ENCODE results near the gene SLC6A2.

The SLC6A2 gene

GRCh38 chr16:55713103-55713502, 57.3 kb downstream of the SLC6A2 start:
- no peak for DNase-seq

- no peak for DNase-seq
Observed at GRCh38 chr16:55717326-55717725, 61.5 kb downstream of the SLC6A2 start.

DNA sequence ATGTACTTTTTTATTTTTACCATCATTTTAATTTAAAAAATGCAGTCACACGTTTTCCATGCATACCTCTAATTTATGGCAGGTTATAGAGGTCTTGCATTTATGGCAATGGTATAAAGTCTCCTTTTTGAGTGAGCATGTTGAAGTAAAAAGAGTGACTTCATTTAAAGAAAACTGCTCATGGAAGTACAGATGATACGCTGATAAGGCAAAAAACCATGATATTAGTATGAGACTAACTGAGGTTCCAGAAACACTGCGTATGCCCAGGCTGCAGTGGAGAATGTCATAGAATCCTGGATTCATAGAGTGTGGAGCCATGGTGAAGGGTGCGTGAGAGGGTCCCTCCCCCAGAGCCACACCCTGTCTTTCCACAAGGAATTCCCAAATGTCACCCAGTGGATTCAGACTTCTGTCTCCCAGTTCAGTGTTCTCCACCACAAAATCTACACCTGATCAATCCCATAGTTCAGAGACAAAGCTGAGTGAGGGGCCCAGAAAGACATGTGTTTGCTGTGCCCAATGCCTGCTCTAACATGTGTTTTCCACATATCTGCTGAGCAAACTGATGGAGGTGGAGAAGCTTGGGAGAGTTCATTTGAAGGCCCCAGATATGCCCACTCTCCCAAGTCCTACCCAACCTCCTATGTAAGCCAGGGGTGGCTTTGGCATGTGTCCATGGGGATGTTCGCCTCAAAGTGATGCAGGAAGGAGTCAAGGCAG, 69.4 kb downstream of the SLC6A2 start:
- DNase-seq, result no peak

DNA sequence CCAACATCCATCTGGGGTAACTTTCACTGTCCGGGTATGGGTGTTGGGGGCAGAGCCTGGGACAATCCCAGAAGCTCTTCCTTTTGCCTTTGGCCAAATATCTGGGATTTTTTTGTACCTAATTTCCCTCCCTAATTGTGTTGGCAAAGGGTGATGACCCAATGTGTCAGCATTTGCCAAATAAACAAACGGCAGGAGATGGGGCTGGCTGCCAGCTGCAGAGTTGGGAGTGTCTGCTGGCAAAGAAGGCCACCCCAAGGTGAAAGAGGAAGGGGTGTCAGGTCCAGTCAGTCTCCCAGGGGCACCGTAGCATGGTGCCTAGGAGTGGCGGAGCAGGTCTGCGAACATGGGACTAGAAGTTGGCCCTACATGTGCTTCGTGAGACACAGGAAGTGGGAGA, 73.0 kb downstream of the SLC6A2 start:
- DNase-seq, result no peak

DNA sequence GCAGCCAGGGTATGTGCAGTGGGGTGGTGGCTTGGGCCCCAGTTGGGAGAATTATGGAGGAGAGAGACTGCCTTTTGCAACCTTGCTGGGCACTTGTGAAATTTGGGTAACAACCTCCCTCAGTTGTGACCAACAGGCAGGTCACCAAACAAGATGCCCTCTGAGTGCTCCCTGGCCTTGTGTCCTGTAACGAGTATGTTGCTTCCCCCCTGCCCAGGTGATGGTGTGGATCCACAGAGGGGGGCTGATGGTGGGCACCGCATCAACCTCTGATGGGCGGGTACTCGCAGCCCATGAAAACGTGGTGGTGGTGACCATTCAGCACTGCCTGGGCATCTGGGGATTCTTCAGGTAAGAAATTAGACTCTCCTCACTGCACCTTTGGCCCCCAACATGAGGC, 74.3 kb downstream of the SLC6A2 start:
- no peak for DNase-seq

GRCh38 chr16:55732496-55732895, 76.7 kb downstream of the SLC6A2 start:
- DNase-seq, result no peak

- DNase-seq, result no peak
Observed at GRCh38 chr16:55734665-55735064, 78.9 kb downstream of the SLC6A2 start.

- no peak for DNase-seq
Observed at GRCh38 chr16:55735120-55735781, 79.5 kb downstream of the SLC6A2 start.

GRCh38 chr16:55736671-55737070, 80.9 kb downstream of the SLC6A2 start:
- DNase-seq, result no peak

DNA sequence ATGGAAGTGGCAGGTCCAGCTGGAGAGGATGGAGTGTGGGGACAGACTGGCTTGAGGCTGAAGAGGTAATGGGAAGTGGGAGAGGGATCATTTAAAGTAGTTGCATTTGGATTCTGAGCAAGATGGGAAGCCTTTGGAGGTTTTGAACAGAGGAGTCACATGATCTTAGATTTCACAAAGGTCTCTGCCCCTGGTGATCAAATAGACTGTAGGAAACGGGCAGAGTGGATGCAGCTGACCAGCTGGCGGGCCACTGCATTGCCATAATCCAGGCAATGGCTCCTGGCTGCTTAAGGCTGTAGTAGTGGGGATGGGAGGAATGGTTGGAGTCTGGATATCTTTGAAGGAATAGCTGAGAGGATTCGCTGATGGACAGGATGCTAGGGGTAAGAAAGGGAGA, 81.5 kb downstream of the SLC6A2 start:
- DNase-seq, result no peak

DNA sequence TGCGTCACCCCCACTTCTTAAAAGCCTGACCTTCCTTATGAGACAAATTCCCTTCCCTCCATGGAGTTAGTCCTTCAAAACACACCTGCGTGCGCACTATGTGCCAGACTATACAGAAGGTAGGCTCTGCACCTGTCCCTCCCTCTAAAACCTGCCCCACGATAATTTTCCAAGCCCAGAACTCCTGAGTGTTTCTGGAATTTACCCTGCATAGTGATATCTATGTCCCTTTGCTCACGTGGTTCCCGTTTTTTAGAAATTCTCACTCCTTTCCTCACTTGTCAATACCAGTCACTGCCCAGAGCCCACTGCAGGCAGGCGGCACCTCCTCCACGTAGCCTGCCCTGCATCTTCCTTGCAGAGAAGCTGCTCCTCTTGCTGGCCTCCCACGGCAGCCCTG, 82.2 kb downstream of the SLC6A2 start:
- no peak for DNase-seq

GRCh38 chr16:55746081-55746480, 90.3 kb downstream of the SLC6A2 start:
- DNase-seq, result no peak

DNA sequence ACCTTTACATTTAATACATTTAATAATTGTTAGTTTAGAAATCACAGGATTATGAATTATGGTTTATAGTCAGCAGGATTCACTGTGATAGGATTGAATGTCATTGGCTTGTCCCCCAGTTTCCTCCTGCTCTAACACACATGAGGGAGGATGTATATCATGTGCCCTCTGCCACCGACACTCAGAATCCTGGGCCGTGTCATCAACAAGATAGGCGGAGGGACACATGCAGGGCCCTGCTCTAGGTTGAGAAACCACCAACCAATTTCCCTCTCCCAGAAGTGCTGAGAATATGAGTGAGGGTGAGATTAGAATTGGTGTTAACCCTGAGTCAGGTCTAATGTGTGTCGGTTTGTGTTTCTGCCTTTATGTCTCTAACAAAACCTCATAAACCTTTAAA, 92.0 kb downstream of the SLC6A2 start:
- DNase-seq, result no peak

DNA sequence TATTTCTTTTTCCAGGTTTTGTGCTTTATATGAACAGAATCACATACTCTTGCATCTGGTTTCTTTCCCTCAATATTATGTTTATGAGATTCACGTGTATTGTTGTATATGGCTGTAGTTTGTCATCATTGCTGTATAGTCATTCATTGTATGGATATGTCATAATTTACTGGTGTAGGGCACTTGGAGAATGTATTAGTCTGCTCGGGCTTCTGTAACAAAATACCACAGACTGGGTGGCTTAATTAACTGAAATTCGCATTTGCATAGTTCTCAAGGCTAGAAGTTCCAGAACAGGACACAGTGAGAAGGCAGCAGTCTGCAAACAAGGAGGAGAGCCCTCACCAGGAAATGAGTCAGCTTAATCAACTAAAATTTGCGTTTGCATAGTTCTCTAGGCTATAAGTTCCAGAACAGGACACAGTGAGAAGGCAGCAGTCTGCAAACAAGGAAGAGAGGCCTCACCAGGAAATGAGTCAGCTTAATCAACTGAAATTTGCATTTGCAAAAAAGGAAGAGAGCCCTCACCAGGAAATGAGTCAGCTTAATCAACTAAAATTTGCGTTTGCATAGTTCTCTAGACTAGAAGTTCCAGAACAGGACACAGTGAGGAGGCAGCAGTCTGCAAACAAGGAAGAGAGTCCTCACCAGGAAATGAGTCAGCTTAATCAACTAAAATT, 96.8 kb downstream of the SLC6A2 start:
- peak in 1 of 5 donors; percentile 79 for DNase-seq

GRCh38 chr16:55753145-55753631, 97.4 kb downstream of the SLC6A2 start:
- peak in 1 of 5 donors; percentile 73 for DNase-seq

Measured in T-helper 1 cell (primary cell).